Measurements from ENCODE around the gene ALDH1L1.

The ALDH1L1 gene

GRCh38 chr3:126155819-126156218, 24.6 kb downstream of the ALDH1L1 start:
- no peak for TF ChIP-seq CTCF (conservative IDR thresholded peaks at IDR 0.05; ENCODE audit: low read depth, low read length)
- no peak overlapping the region for H3K4me3 ChIP-seq (ENCODE audit: low read length)
- no peak for DNase-seq (ENCODE audit: low read depth)

GRCh38 chr3:126155280-126155640, 25.1 kb downstream of the ALDH1L1 start:
- no peak for DNase-seq (ENCODE audit: low read depth)
- H3K4me3 ChIP-seq (ENCODE audit: low read length): no peak overlapping the region
- no peak for TF ChIP-seq CTCF (conservative IDR thresholded peaks at IDR 0.05; ENCODE audit: low read depth, low read length)

- no peak for TF ChIP-seq CTCF (conservative IDR thresholded peaks at IDR 0.05; ENCODE audit: low read depth, low read length)
- no peak overlapping the region for H3K4me3 ChIP-seq (ENCODE audit: low read length)
- no peak for DNase-seq (ENCODE audit: low read depth)
These were observed 25.8 kb downstream of the ALDH1L1 start for GRCh38 chr3:126154391-126155279.

- no peak for TF ChIP-seq CTCF (conservative IDR thresholded peaks at IDR 0.05; ENCODE audit: low read depth, low read length)
- DNase-seq (ENCODE audit: low read depth): no peak
- H3K4me3 ChIP-seq (ENCODE audit: low read length): no peak overlapping the region
These were observed 26.6 kb downstream of the ALDH1L1 start for GRCh38 chr3:126153695-126154360.

- TF ChIP-seq CTCF (conservative IDR thresholded peaks at IDR 0.05; ENCODE audit: low read depth, low read length): no peak
- no peak for DNase-seq (ENCODE audit: low read depth)
- no peak overlapping the region for H3K4me3 ChIP-seq (ENCODE audit: low read length)
These were observed 27.3 kb downstream of the ALDH1L1 start for GRCh38 chr3:126152901-126153694.

GRCh38 chr3:126152458-126152857, 27.9 kb downstream of the ALDH1L1 start:
- no peak overlapping the region for H3K4me3 ChIP-seq (ENCODE audit: low read length)
- no peak for DNase-seq (ENCODE audit: low read depth)
- TF ChIP-seq CTCF (conservative IDR thresholded peaks at IDR 0.05; ENCODE audit: low read depth, low read length): no peak

Data from retinal pigment epithelial cell (primary cell).